Activated T-cell treated with anti-CD3 and anti-CD28 coated beads for 48 hours (primary cell): ENCODE results near the gene LILRB3.
"Not testable (repeated sequence)": the region's sequence is repeated elsewhere in the genome, so short reads cannot be mapped to it uniquely, and the experiment has no call there.

ENCODE experiments used
- DNase-seq: peaks from one replicate; pipeline ENCODE4 v3.0.0-alpha.2; 2020; ENCODE audit warnings: low read depth

The LILRB3 gene

GRCh38 chr19:54209058-54209810 lies 13.6 kb downstream of the LILRB3 start:
- peak; percentile 41 for DNase-seq

- no peak for DNase-seq
Observed at GRCh38 chr19:54208784-54209057, 14.1 kb downstream of the LILRB3 start.

GRCh38 chr19:54207983-54208783 lies 14.6 kb downstream of the LILRB3 start:
- DNase-seq, result peak; percentile 62

- no peak for DNase-seq
Observed at GRCh38 chr19:54207676-54207982, 15.2 kb downstream of the LILRB3 start.

- DNase-seq, result not testable (repeated sequence)
Observed at GRCh38 chr19:54207193-54207592, 15.6 kb downstream of the LILRB3 start.

GRCh38 chr19:54206831-54207177 lies 16.0 kb downstream of the LILRB3 start:
- DNase-seq, result no peak

- DNase-seq, result no peak
Observed at GRCh38 chr19:54206030-54206830, 16.6 kb downstream of the LILRB3 start.

GRCh38 chr19:54204767-54205468 lies 17.9 kb downstream of the LILRB3 start:
- no peak for DNase-seq

- no peak for DNase-seq
Observed at GRCh38 chr19:54203151-54203611, 19.6 kb downstream of the LILRB3 start.

GRCh38 chr19:54201980-54202379 lies 20.8 kb downstream of the LILRB3 start:
- DNase-seq, result no peak

GRCh38 chr19:54201172-54201701 lies 21.6 kb downstream of the LILRB3 start:
- no peak for DNase-seq

- no peak for DNase-seq
Observed at GRCh38 chr19:54199401-54199800, 23.4 kb downstream of the LILRB3 start.

GRCh38 chr19:54197121-54197520 lies 25.7 kb downstream of the LILRB3 start:
- DNase-seq, result no peak

- DNase-seq, result no peak
Observed at GRCh38 chr19:54196536-54196935, 26.3 kb downstream of the LILRB3 start.

GRCh38 chr19:54194463-54194862 lies 28.3 kb downstream of the LILRB3 start:
- not testable (repeated sequence) for DNase-seq

- DNase-seq, result no peak
Observed at GRCh38 chr19:54193011-54193410, 29.8 kb downstream of the LILRB3 start.

- DNase-seq, result no peak
Observed at GRCh38 chr19:54191811-54192453, 30.9 kb downstream of the LILRB3 start.

- peak; percentile 88 for DNase-seq
Observed at GRCh38 chr19:54191011-54191810, 31.6 kb downstream of the LILRB3 start, which contains the start of gene TSEN34. TSS of gene TSEN34 (plus strand) at chr19:54191308. CDS start at chr19:54191365, 57 bp downstream.

- peak; percentile 100 for DNase-seq
Observed at GRCh38 chr19:54190503-54191010, 32.2 kb downstream of the LILRB3 start.
